NCI-H526 treated with DMSO at 0.1 percent for 48 hours (cell line): ENCODE data around the gene SPATC1L.
"Not testable (repeated sequence)": the region's sequence is repeated elsewhere in the genome, so short reads cannot be mapped to it uniquely, and the experiment has no call there.

Experiments used
- DNase-seq: peaks from one replicate; lab custom pipeline; 2025; lab: John Stamatoyannopoulos, UW

Gene SPATC1L

DNA sequence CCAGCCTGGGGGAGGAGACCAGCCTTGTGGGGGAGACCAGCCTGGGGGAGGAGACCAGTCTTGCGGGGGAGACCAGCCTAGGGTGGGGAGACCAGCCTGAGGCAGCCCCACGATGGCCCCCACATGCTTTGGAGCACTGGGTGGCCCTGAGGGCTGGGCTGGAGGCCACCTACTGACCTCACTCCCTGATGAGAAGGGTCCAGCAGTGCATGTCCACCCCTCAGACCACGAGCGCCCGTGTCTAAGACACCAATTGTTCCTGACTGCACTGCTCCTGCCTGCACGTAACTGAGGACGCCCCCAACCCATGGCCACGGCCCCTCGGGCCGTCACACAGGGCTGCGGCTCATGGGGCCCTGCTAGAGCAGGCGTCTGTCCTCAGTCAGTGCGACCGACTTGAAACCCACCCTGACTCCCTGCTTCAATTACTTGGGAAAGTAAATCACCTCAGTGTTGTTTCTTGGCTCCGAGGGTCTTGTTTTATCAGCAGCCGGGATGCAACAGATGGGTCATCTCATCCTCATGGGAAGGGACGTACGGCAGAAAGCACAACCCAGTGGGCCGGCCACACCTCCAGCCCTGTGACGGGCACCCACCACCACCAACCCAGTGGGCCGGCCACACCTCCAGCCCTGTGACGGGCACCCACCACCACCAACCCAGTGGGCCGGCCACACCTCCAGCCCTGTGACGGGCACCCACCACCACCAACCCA lies at the start of gene SPATC1L:
Gene SPATC1L (minus strand): TSS at position 550 of the 715 bp plus-strand sequence. CDS start 1,643 bp downstream, outside the sequence.
- DNase-seq = no peak

DNA sequence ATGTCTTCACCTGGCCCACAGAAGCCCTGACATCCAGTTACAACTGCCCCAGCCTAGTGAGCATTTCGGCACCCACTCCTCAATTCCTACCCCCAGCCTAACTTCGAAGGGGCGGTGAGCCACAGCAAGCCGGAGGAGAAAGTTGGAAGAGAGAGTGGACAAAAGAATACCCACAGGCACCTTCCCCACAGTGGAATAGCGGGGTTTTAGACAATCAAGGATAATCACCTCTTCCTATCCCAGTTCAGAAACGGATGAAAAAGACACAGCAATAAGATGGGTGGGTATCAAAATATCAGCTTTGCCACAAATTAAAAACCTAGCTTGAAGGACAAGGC lies 45.6 kb upstream of the SPATC1L start:
- no peak for DNase-seq

- DNase-seq = peak; percentile 49
Measured at GRCh38 chr21:46229133-46229922, 45.1 kb upstream of the SPATC1L start.

GRCh38 chr21:46228345-46229051 lies 44.2 kb upstream of the SPATC1L start, which contains the start of gene LSS:
TSS of gene LSS (minus strand) at chr21:46228774. CDS start at chr21:46228745, 29 bp downstream.
- DNase-seq = peak; percentile 93

DNA sequence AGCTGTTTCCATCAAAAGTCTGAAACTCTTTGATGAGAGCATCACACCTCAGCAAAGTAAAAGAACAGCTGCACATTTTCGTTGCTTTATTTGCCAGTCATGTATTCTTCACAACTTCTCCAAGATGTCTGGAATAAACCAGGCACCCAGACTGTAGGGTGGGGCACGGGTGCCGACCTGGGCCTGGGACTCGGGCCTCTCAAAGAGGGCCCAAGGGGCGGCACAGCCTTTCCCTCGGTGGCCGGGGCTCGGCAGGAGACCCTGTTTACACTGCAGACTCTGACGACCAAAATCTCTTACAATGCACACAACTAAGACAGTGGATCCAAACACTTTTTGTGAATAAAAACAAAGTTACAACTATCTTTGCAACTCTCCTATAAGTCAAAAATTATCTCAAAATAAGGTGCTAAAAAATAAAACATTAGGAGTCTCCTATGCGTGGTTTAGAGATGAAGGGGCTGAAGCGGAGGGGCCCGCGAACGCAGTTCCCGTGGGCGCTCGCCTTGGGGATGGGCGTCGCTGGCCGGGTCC lies 43.6 kb upstream of the SPATC1L start:
- DNase-seq = no peak

DNA sequence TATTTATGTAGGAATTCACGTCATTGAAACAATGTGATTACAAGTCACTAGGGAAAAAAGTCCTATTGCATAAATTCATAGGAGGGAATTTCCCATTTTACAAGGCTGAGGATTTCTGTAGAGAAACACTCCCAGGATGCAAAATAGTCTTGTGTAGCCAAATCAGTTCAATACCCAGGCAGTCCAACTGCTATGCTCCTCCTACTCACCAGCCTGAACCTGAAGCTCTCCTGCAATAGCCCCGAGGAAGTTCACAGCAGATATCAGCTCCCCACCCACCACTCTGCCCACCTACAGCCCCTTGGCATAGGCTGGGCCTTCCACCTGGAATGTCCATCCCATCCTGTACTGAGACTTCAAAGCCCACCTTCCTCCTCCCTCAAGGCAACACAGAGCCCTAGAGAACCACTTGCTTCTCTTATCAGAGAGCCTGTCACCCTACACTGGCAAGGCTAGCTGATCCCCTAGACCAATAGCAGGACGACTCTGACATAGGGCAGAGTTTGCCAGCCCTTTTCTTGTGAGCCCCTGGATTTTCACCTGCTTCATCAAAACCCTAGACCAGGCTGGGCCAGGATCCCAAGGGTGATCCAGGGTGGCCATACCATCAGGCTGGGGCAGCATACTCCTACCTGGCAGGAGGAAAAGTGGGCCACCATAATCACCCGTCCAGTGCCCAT lies 42.8 kb upstream of the SPATC1L start:
- peak; percentile 54 for DNase-seq

GRCh38 chr21:46226146-46226545 lies 41.9 kb upstream of the SPATC1L start:
- no peak for DNase-seq

GRCh38 chr21:46223661-46224060 lies 39.4 kb upstream of the SPATC1L start:
- DNase-seq = not testable (repeated sequence)

GRCh38 chr21:46223217-46223616 lies 39.0 kb upstream of the SPATC1L start:
- no peak for DNase-seq

DNA sequence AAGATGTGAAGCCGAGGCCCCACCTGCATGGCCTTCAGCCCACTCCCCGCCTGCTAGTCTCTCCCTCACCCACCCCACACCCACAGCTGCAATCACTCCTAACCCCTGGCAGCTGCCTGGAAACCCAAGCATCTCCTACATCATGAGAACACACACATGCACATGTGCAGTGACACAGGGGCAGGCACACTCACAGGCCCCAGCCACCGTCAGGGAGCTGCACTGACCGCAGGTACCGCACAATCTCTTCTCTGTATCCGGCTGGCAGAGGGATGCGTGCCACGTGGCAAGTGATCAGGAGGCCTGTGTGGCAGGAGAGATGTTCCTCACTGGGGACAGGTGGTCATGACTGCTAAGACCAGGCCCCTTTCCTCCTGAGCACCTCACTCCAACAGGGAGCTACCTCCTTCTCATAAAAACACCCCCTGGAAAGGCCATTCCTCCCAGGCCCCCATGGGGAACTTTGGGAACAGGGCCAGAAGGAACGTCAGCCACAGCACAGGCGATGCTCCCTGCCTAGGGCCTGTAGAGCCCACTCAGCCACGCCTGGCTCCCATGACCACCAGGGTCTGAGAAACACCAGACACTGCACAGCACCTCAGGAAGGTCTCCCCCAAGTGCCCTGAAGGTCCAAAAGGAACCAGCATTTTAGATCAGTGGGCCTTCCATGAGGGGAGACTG lies 38.3 kb upstream of the SPATC1L start:
- DNase-seq = no peak

DNA sequence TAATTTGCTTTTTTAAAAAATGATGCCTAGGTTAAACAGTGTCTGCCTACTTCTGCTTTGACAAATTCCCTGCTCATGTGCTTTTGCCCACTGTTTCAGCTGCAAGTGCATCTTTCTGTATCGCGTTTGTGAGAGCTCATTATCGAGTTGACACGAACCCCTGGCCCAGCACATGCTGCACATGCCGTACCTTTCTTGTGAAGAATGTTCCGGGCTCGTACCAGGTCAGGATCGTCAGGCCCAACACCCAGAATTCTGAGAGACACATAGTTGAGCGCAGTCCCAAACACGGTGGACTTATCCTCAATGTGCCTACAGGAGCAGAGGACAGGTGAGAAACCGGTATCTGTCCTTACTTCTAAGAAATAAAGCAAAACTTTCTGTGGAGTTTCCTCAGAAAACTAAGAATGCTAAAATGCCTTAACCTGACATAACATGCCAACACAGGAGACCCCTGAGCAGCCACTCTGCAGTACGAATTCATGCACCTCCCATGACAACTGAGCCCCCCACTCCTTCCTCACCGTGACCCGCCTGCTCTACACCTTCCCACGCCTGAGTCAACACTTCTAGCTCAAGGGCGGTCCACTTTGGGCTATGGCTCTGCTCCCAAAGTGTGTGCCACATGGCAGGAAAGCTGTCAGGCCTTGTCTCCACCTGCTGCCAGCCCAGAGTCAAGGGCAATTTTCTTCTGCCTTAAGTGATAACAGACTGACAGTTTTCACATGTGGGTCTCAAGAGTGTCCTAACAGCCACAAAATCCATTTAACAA lies 37.6 kb upstream of the SPATC1L start:
- no peak for DNase-seq

GRCh38 chr21:46220847-46221246 lies 36.6 kb upstream of the SPATC1L start:
- no peak for DNase-seq

GRCh38 chr21:46220275-46220810 lies 36.1 kb upstream of the SPATC1L start:
- no peak for DNase-seq

- no peak for DNase-seq
Measured at GRCh38 chr21:46219591-46220239, 35.5 kb upstream of the SPATC1L start.

DNA sequence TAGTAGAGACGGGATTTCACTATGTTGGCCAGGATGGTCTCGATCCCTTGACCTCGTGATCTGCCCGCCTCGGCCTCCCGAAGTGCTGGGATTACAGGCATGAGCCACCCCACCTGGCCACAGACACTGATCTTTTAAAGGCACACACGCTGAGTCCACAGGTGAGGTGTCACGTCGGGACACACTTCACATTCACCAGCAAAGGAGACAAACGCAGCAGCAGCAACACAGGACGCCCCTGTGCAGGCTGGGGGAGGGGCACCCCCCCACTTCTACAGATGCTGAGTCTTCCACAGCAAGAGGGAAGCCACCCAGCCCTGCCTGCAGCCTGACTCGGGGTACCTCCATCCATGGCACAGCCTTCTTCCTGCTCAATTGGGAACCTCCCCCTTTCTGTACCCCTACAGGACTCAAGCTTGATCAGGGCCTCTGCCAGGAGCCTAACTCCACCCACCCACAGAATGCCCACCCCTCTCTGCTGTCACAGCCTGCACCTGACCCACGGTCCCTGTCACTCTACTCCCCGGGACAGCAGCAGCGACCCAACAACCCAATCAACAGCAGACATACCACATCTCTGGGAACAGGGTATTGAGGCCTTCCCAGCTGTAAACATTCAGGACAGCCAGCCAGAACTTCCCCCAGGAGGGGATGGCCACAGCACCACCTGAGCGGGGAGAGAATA lies 34.8 kb upstream of the SPATC1L start:
- DNase-seq = no peak

DNA sequence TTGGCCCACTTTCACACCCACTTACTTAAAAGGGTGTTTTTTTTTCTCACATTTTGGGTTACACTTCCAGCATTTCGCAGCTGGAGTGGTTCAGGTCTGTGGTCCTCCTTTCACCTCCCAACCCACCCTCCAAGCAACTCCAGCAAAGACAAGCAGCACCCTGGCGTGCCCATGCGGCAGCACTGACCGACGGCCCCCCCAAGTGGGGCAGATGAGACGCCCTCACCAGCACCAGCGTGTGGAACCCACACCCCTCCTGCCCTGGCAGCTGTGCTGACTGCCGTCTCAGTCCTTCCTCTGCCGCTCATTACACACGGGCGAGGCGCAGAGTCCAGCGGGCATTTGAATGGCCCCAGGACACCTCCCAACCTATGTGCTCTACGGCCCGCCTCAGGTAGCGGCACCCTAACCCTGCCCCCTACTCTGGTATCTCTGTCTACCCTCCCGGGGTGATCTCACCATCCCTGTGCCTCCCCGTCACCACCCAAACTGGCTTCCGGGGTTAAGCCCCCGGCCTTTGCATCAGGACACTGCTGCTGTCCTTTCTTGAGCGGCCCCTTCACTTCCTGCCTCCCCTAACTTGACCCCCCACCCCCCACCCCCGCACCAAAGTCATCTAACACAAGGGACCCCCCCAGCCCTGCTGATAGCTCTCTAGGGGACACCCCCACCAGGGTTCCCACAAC lies 33.4 kb upstream of the SPATC1L start:
- no peak for DNase-seq

- no peak for DNase-seq
Measured at GRCh38 chr21:46216132-46216747, 32.0 kb upstream of the SPATC1L start.
